GM21381 (cell line): ENCODE data around the gene NECAB3.
A peak's percentile ranks its signal among the peaks of the same experiment; 100 is the strongest.
"Not testable (repeated sequence)": the region's sequence is repeated elsewhere in the genome, so short reads cannot be mapped to it uniquely, and the experiment has no call there.

Source experiments
- ATAC-seq: cut with Tn5 transposase; IDR thresholded peaks from one replicate; pipeline ENCODE4 v1.9.1; 2021; ENCODE audit warnings: mild to moderate bottlenecking, moderate library complexity; ENCODE audit not compliant: unreplicated experiment

The NECAB3 gene, protein sequence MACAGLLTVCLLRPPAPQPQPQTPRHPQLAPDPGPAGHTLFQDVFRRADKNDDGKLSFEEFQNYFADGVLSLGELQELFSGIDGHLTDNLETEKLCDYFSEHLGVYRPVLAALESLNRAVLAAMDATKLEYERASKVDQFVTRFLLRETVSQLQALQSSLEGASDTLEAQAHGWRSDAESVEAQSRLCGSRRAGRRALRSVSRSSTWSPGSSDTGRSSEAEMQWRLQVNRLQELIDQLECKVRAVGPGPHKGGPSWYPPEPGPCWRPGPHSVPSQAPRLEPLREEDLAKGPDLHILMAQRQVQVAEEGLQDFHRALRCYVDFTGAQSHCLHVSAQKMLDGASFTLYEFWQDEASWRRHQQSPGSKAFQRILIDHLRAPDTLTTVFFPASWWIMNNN

DNA sequence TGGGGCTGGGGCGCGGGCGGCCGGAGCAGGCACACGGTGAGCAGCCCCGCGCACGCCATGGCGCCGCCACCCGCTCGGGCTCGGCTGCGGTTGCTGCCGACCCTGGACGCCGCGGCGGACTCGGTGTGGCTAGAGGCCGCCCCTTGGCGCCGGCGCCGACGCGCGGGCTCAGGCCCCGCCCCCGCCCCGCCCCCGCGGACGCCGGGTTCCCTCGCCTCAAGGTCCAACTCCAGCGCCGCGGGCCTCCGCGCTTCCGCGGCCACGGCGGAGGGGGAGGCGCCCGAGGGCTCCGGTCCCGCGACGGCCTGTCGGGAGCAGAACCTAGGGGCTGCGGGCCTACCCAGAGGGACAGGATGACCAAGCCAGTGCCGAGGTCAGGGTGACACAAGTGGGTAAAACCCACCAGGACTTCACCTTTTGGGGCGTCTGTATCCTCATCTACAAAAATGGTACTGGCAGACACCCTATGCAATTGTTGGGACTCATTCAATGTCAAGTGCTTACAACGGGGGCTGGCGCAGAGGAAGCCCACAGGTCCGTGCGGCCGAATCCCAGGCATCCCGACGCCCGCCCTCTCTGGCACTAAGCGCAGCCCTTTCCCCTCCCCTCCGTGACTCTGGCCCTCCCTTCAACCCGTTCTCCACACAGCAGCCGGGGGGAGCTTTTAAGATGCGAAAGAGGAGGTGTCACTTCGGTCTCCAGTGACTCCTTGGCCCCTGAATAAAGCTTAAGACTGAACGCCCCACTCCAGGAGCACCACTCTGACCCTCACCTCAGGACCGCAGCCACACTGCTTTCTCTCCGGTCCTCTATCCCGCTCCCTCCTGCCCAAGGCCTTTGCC lies at the start of gene NECAB3:
Gene NECAB3 (minus strand): TSS at position 135 of the 842 bp plus-strand sequence. CDS start 76 bp downstream, at position 59.
- ATAC-seq: peak; percentile 61

DNA sequence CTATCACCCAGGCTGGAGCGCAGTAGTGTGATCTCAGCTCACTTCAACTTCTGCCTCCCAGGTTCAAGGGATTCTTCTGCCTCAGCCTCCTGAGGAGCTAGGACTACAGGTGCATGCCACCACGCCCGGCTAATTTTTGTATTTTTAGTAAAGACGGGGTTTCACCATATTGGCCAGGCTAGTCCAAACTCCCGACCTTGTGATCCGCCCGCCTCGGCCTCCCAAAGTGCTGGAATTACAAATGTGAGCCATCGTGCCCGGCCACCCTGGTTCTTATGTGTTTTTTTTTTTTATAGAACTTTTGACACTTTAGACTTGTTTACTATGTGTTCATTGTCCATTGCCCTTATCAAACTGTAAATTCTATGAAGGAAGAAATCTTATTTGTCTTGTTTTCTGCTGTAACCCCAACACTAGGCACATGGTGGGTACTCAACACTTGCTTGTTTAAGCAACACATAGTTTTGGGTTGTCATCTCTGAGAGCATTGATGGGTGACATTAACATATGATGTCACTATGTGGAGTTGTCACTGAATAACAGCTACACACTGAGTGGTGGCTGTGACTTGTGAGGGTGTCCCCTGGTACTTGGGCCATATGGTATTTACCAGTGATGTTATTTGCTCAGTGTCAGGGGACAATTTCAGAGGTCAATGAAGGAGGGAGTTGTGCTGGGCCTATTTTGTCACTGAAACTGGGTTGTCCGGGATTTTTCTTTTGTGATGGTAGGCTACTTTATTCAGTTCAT lies 47.3 kb upstream of the NECAB3 start:
- no peak for ATAC-seq

DNA sequence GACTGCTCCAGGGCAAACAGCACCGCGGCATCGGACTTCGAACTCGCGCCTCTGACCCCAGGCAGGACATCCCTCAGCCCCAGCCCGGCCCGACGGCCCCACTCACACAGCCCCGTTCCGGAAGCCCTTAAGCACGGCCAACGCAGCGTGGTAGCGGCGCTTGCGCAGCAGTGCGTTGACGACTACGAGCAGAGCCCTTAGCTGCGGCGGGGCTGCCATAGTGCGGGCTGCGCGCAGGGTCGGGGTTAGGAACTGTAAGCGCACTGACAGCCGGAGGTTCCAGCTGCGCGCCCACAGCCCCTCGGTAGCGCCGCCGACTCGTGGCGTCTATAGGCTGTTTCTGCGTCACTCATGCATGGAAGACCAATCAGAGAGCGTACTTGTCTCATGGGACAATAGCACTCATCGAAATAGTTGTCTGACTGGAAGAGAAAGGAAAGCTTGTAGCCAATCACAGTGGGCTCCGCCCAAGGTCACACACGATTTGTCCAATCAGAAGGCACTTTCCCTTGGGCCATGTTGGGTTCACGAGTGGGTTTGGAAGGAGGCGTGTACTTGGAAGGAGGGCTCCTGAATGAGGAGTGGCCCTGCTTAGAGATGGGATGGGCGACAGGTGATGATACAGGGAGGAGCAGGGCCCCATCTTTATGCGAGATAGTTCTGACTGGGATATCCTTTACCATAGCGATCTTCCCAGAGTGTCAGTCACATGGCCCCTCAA lies 45.9 kb upstream of the NECAB3 start, which contains the start of gene PXMP4:
Gene PXMP4 (minus strand): TSS at position 322 of the 721 bp plus-strand sequence. CDS start 103 bp downstream, at position 219.
- ATAC-seq: peak; percentile 92

DNA sequence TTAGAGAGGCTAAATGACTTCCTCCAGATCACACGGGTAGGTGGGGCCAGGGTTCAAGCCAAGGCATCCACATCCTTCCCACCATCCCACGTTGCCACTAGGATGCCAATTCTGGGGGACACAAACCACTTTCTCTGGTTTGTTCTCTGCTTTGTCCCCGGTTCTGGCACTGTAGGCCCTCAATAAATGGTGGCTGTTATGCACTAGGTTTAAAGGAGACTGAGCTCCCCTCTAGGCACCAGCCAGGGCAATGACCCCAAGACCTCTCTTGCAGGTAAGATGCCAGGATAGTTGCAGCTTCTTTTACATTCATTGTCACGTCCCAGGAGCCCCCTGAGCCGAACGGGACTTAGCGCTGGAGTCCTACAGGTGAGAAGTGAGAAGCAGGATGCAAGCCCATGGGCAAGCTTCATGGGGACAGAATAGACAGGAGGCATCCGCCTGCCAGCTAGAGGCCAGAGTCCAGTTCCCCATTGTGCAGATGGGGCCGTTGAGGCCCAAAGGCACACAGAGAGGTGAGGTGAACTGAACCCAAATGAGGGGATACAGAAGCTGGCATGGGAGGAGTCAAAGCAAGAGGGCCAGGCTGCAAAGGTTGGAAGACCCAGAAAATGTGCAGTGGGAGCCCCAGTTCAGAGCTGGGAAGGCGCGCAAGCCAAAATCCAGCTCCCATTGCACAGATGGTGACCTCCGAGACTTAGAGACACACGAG lies 45.2 kb upstream of the NECAB3 start:
- no peak for ATAC-seq

DNA sequence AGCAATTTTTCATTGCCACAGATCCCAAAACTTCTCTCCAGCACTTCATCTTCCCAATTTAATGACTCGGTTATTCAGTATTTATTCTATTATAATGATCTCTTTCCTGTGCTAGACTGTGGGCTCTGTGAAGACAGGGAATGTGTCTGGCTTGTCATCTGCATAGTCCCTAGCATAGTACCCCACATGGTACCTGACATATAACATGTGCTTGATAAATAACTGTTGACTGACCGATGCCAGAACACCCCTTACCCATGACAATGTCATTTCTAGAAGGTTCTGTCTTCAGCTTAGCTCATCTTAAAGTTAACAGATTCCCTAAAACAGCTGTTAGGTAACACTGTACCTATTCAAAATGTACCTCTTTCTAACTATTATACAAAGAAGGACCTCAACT lies 42.3 kb upstream of the NECAB3 start:
- no peak for ATAC-seq

DNA sequence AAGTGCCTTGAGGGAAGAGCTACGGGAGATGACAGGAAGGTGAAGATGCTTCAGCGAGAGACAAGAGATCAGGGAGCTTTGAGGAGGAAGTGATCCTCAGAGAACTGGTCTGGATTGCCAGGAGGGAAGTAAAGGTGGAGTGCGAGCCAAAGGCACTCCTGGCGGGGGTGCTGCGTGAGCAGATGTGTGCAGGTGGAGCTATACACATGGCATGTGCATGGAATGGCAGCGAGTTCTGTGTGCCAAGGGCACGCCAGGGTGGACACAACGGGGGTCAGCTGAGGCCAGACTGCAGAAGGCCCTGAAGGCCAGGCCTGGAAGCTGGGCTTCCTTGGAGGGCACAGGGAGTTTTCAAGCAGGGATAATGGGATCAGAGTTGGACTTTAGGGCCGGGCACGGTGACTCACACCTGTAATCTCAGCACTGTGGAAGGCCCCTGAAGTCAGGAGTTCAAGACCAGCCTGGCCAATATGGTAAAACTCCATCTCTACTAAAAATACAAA lies 39.7 kb upstream of the NECAB3 start:
- ATAC-seq: no peak

DNA sequence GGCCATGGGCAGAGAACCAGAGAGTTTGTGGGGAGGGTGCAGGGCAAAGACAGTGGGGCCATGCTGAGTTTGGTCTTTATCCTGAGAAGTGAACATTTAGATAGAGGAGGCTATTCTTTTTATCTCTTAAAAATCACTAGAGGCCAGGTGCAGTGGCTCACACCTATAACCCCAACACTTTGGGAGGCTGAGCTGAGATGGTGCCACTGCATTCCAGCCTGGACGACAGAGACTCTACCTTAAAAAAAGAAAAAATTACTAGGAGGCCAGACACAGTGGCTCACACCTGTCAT lies 37.2 kb upstream of the NECAB3 start:
- no peak for ATAC-seq

DNA sequence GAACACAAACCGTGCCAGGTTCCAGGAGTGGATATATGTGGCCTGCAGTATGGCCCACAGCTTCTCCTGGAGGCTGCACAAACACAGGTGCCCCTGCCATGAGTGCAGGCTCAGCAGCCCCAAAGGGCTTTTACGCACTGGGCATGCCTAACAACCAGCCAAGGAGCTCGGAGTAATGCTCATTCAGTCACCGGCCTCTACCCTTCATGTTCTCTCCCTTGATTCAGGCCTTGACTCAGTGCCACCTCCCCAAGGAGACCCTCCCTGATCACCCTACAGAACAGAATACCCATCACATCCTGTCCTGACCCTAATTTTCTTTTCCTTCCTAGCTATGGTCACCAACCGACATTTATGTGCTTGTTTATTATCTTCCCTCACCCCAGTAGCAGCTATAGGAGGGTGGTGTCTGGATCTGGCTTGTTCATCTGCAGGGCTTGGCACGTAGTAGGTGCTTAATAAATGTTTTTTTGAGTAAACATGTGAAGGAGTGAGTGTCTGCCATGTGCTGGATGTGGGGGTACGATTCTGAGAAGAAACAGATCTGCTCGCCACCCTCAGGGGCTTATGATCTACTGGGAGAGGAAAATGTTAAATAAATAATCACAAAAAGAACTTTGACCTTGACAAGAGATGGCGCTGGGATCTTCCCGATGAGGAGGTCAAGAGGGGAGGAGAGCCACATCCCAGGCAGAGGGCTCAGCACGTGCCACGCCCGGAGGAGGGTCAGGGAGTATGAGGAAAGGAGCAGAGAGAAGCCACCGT lies 36.6 kb upstream of the NECAB3 start:
- ATAC-seq: no peak

DNA sequence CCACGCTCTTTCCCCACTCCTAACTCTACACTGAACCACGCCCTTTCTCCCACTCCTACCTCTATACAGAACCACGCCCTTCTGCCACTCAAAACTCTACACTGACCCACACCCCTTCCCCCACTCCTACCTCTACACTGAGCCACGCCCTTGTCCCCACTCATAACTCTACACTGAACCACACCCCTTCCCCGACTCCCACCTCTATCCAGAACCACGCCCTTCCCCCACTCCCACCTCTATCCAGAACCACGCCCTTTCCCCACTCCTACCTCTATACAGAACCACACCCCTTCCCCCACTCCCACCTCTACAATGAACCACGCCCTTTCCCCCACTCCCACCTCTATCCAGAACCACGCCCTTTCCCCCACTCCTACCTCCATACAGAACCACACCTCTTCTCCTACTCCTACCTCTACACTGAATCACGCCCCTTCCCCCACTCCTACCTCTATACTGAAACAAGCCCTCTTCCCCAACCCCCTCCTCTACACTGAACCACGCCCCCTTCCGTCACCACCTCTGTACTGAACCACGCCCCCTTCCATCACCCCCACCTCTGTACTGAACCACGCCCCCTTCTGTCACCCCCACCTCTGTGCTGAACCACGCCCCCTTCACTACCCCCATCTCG lies 35.8 kb upstream of the NECAB3 start:
- ATAC-seq: no peak

DNA sequence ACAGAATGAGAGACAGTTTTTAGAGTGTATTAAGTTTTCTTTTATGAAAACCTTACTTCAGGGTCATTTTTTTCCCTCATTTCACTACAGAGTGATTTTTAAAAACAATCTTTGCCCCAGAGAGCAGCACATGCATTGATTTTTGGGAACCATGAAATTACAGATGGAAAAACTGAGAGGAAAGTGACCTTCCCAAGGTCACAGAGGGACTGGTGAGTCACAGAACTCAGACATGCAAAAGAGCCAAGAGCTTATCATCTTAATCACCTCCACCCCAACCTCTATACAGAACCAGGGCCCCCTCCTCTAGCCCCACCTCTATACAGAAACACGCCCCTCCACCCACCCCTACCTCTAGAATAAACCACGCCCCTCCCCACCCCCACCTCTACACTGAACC lies 35.2 kb upstream of the NECAB3 start:
- ATAC-seq: no peak

DNA sequence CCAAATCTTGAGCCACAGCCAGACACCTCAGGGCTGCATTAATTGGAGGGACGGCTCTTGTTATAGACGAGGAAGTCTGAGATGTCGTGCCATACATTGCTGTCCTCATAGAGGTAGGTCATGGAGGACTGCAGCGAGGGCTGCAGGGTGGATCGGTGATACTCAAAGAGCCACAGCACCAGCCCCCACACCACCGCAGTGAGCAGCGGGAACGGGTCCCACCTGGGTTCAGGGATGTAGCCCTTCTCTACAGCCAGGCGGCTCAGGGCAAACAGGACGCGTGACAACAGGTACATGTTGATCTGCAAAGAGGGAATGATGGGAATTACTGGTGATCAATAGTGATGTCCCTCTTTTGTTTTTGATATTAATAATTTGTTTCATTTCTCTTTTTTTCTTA lies 33.4 kb upstream of the NECAB3 start:
- ATAC-seq: no peak

DNA sequence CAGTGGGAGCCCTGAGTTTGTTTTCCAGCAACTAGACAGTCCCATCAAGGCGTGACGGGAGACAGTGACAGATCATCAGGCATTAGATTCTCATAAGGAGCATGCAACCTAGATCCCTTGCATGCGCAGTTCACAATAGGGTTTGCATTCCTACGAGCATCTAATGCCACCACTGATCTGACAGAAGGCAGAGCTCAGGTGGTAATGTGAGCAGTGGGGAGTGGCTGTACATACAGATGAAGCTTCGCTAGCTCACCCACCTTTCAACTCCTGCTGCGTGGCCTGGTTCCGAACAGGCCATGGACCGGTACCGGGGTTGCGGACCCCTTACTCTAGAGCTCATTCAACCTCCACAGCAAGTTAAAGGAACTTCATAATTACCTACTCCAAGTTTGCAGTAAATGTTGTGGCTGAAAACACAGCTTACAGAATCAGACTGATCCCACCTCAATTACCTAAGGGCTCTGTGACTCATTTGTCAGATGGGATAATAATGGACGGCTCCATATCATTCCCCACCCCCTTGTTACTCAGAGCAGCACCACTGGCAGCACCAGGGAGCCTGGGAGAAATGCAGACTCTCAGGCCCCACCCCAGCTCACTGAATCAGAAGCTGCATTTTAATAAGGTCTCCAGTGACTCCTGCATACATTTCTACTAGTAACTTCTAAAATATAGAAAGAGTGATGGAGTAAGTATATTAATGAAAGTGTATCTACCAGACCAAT lies 30.1 kb upstream of the NECAB3 start:
- ATAC-seq: no peak

DNA sequence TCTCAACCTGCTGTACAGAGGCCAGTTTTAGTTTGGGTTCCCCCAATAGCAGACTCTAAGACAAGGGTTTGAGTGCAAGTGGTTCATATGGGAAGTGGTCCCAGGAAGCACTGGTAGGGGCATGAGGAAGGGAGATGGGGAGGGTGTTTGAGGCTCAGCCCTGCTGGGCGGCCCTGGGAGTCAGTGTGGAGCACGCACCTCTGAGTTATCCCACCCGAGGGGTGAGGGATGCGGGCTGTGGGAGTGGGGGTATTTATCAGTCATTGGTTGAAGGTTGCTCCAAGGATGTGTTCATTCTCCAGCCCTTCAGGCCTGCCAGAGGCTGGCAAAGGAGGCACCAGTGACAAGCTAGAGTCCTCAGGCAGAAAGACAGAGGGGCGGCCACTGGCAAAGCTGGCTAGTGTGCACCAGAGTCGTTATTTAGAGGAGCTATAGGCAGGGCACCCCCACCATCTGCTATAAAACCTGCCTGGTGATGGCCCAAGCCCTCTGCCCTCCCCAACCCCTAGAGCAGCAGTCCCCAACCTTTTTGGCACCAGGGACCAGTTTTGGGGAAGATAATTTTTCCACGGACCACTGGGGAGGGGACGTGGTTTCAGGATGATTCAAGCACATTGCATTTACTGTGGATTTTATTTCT lies 29.4 kb upstream of the NECAB3 start:
- ATAC-seq: no peak

DNA sequence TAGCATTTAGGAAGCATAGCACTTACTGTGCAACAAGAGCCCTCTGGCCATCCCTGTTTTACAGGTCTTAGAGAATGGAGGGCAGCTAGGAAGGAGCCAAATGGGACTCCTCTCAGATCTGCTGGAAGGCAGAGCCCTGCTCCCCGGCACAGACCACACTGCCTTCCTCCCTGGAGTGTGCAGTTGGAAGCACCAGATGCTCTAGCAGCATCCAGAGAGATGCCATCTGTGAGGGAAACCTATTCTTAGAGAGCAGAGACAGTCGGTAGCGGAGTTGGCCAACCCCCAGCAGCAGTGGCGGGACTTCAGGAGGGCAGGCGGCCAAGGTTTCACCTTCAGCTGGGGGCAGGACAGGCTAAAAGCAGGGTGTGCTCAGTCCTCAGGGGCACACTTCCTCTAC lies 28.6 kb upstream of the NECAB3 start:
- no peak for ATAC-seq

DNA sequence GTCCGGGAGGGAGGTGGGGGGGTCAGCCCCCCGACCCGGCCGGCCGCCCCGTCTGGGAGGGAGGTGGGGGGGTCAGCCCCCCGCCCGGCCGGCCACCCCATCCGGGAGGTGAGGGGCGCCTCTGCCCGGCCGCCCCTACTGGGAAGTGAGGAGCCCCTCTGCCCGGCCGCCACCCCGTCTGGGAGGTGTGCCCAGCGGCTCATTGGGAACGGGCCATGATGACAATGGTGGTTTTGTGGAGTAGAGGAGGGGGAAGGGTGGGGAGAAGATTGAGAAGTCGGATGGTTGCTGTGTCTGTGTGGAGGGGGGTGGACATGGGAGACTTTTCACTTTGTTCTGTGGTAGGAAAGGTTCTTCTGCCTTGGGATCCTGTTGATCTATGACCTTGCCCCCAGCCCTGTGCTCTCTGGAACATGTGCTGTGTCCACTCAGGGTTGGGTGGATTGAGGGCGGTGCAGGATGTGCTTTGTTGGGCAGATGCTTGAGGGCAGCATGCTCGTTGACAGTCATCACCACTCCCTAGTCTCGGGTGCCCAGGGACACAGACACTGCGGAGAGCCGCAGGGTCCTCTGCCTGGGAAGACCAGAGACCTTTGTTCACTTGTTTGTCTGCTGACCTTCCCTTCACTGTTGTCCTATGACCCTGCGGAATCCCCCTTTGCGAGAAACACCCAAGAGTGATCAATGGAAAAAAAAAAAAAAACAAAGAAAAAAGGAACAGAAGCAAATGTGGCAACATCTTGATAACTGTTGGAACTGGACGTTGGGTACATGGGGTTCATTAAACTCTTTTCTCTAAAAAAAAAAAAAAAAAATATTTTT lies 27.6 kb upstream of the NECAB3 start:
- no peak for ATAC-seq

DNA sequence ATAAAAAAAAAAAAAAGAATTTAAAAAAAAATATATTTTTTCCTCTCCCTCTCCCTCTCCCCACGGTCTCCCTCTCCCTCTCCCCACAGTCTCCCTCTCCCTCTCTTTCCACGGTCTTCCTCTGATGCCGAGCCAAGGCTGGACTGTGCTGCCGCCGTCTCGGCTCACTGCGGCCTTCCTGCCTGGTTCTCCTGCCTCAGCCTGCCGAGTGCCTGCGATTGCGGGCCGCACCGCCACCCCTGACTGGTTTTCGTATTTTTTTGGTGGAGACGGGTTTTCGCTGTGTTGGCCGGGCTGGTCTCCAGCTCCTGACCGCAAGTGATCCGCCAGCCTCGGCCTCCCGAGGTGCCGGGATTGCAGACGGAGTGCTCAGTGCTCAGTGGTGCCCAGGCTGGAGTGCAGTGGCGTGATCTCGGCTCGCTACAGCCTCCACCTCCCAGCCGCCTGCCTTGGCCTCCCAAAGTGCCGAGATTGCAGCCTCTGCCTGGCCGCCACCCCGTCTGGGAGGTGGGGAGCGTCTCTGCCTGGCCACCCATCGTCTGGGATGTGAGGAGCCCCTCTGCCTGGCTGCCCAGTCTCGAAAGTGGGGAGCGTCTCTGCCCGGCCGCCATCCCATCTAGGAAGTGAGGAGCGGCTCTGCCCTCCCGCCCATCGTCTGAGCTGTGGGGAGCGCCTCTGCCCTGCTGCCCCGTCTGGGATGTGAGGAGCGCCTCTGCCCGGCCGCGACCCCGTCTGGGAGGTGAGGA lies 26.6 kb upstream of the NECAB3 start:
- ATAC-seq: not testable (repeated sequence)
